ENCODE measurements around the gene PPP2R3A.
"Not testable (repeated sequence)": the region's sequence is repeated elsewhere in the genome, so short reads cannot be mapped to it uniquely, and the experiment has no call there.

PPP2R3A gene

GRCh38 chr3:136083641-136084382 is 118.3 kb downstream of the PPP2R3A start:
- not testable (repeated sequence) for DNase-seq (ENCODE audit: low read depth in 2 of 3, low spot score in 1 of 3)

- not testable (repeated sequence) for DNase-seq (ENCODE audit: low read depth in 2 of 3, low spot score in 1 of 3)
Measured at GRCh38 chr3:136085067-136085466, 119.5 kb downstream of the PPP2R3A start.

GRCh38 chr3:136093771-136094170 is 128.2 kb downstream of the PPP2R3A start:
- no peak for DNase-seq (ENCODE audit: low read depth in 2 of 3, low spot score in 1 of 3)

GRCh38 chr3:136105044-136105443 is 139.5 kb downstream of the PPP2R3A start:
- no peak for DNase-seq (ENCODE audit: low read depth in 2 of 3, low spot score in 1 of 3)

- no peak for DNase-seq (ENCODE audit: low read depth in 2 of 3, low spot score in 1 of 3)
Measured at GRCh38 chr3:136106101-136106500, 140.6 kb downstream of the PPP2R3A start.

- no peak for DNase-seq (ENCODE audit: low read depth in 2 of 3, low spot score in 1 of 3)
Measured at GRCh38 chr3:136109499-136109898, 144.0 kb downstream of the PPP2R3A start.

- no peak for DNase-seq (ENCODE audit: low read depth in 2 of 3, low spot score in 1 of 3)
Measured at GRCh38 chr3:136110481-136110880, 145.0 kb downstream of the PPP2R3A start.

- DNase-seq (ENCODE audit: low read depth in 2 of 3, low spot score in 1 of 3) = no peak
Measured at GRCh38 chr3:136114421-136114820, 148.9 kb downstream of the PPP2R3A start.

GRCh38 chr3:136119332-136119731 is 153.8 kb downstream of the PPP2R3A start:
- not testable (repeated sequence) for DNase-seq (ENCODE audit: low read depth in 2 of 3, low spot score in 1 of 3)

- DNase-seq (ENCODE audit: low read depth in 2 of 3, low spot score in 1 of 3) = not testable (repeated sequence)
Measured at GRCh38 chr3:136119783-136120182, 154.3 kb downstream of the PPP2R3A start.

GRCh38 chr3:136120373-136121348 is 155.1 kb downstream of the PPP2R3A start:
- DNase-seq (ENCODE audit: low read depth in 2 of 3, low spot score in 1 of 3) = no peak

- DNase-seq (ENCODE audit: low read depth in 2 of 3, low spot score in 1 of 3) = no peak
Measured at GRCh38 chr3:136122006-136122405, 156.5 kb downstream of the PPP2R3A start.

GRCh38 chr3:136131647-136132046 is 166.1 kb downstream of the PPP2R3A start:
- DNase-seq (ENCODE audit: low read depth in 2 of 3, low spot score in 1 of 3) = not testable (repeated sequence)

GRCh38 chr3:136134091-136134490 is 168.6 kb downstream of the PPP2R3A start:
- DNase-seq (ENCODE audit: low read depth in 2 of 3, low spot score in 1 of 3) = no peak

- DNase-seq (ENCODE audit: low read depth in 2 of 3, low spot score in 1 of 3) = no peak
Measured at GRCh38 chr3:136135039-136135802, 169.7 kb downstream of the PPP2R3A start.

- DNase-seq (ENCODE audit: low read depth in 2 of 3, low spot score in 1 of 3) = no peak
Measured at GRCh38 chr3:136136454-136136853, 170.9 kb downstream of the PPP2R3A start.

GRCh38 chr3:136141291-136141785 is 175.8 kb downstream of the PPP2R3A start:
- no peak for DNase-seq (ENCODE audit: low read depth in 2 of 3, low spot score in 1 of 3)

- no peak for DNase-seq (ENCODE audit: low read depth in 2 of 3, low spot score in 1 of 3)
Measured at GRCh38 chr3:136141891-136142290, 176.4 kb downstream of the PPP2R3A start.

GRCh38 chr3:136142592-136142991 is 177.1 kb downstream of the PPP2R3A start:
- no peak for DNase-seq (ENCODE audit: low read depth in 2 of 3, low spot score in 1 of 3)

GRCh38 chr3:136144397-136144796 is 178.9 kb downstream of the PPP2R3A start:
- DNase-seq (ENCODE audit: low read depth in 2 of 3, low spot score in 1 of 3) = not testable (repeated sequence)

Measured in stimulated activated CD4-positive, alpha-beta T cell treated with anti-CD3 and anti-CD28 coated beads, Interleukin-12 subunit alpha, Interleukin-12 subunit beta, amount 100 ng/mL, for 48 hours (primary cell).